Upper lobe of left lung (tissue), 6 donors: ENCODE results near the gene FAT1. TPM values are rescaled to one million over a fixed set of nuclear protein-coding genes. Genes with fewer than 3 reads are reported as not detected.

Experiments used
- ATAC-seq, 2 donors: fragments of 200-7000 bp; cut with Tn5 transposase; one replicate each; pipeline ENCODE4 v1.9.1; 2022; ENCODE audit warnings: mild to moderate bottlenecking in 2 of 2, moderate library complexity in 2 of 2; ENCODE audit not compliant: low FRiP score in 2 of 2
- DNase-seq, 2 donors: peaks; one replicate each; pipeline ENCODE4 v3.0.0-alpha.2; 2019 to 2020
- H3K27ac ChIP-seq, 4 donors: fragments of 200-600 bp; sonication (generic); one replicate each; pipeline ENCODE4 v1.5.1; 2016 to 2019
- H3K27me3 ChIP-seq, 4 donors: fragments of 200-600 bp; sonication (generic); one replicate each; pipeline ENCODE4 v1.5.1; 2017 to 2019
- H3K36me3 ChIP-seq, 4 donors: fragments of 200-600 bp; sonication (generic); one replicate each; pipeline ENCODE4 v1.5.1; 2016 to 2019
- H3K4me1 ChIP-seq, 4 donors: fragments of 200-600 bp; sonication (generic); one replicate each; pipeline ENCODE4 v1.5.1; 2018 to 2019
- H3K4me3 ChIP-seq, 4 donors: fragments of 200-600 bp; sonication (generic); one replicate each; pipeline ENCODE4 v1.5.1; 2017 to 2019; ENCODE audit warnings: mild to moderate bottlenecking in 2 of 4, moderate library complexity in 1 of 4
- H3K9me3 ChIP-seq, 4 donors: fragments of 200-600 bp; sonication (generic); one replicate each; pipeline ENCODE4 v1.5.1; 2018 to 2019
- EP300 ChIP-seq, 4 donors: sonication (generic); formaldehyde crosslinking; IDR thresholded peaks; one replicate each; pipeline ENCODE4 v1.5.1; 2017; ENCODE audit warnings: antibody characterized with exemption in 4 of 4, control low read depth in 2 of 4
- POLR2A ChIP-seq, 4 donors: fragments of 450-650 bp; IDR thresholded peaks; one replicate each; pipeline ENCODE4 v1.5.1; 2016 to 2017; ENCODE audit warnings: antibody characterized with exemption in 4 of 4, mild to moderate bottlenecking in 2 of 4
- POLR2AphosphoS5 ChIP-seq, 2 donors: sonication (generic); formaldehyde crosslinking; IDR thresholded peaks; one replicate each; pipeline ENCODE4 v1.5.1; 2017; ENCODE audit warnings: antibody characterized with exemption in 2 of 2
- WGBS, 2 donors: methylation state at CpG; one replicate each; pipeline ENCODE4 v1.1.5; 2017 to 2018; 5-methylcytosine and 5-hydroxymethylcytosine counted together
- total RNA-seq, 6 donors: library from RNA; depleted of rRNA in 4 of 6; stranded (reverse); fragments of >200 nt in 4 of 6; gene quantifications; one replicate each; pipeline versions ENCODE4 v1.1.0 to v1.2.1, GENCODE V29; 2016 to 2021
- TF ChIP-seq, protein P1 (sequence below), 6 experiments: fragments of 450-650 bp in 4 of 6; fragments of 200-600 bp in 2 of 6; sonication (generic) in 2 of 6; IDR thresholded peaks; one replicate each; pipeline ENCODE4 v1.5.1; 2016 to 2019; ENCODE audit warnings: antibody characterized with exemption in 6 of 6
- donor health status: DM: no; HTN: no; CAD: no; lungs with moderate emphysema.
- donor health status: DM: no; HTN: yes; CAD: no; lungs with severe emphysema.

The FAT1 gene
- total RNA-seq, 6 donors from 2014 or later: 42.8 to 92.2 (median 77.4) TPM

DNA sequence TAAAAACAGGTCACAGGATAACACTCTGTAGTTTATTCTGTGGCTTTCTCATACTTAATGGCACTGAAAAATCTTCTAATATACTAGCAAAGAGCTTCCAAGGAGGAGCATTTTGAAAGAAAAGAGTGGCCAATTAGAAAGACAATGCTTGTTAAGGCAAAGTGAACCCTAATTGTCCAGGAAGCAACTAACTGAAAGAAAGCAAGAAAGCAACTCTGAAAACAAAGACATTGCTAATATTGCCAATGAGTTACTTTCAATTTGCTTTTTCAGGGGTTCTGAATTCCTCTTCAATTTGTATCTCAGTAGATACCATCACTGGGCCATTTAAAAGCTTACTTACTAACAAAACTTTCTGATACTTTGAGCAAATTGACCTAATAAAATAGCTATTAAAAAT lies 89.8 kb downstream of the FAT1 start:
- Histone ChIP-seq H3K36me3 (peaks cover 0 to 54% (median 11%) of the 10 kb centered on the region in 4 donors), H3K4me1 (no peaks in the 10 kb centered on the region), H3K4me3 (no peak overlapping the region), H3K27me3 (no peaks in the 10 kb centered on the region), H3K9me3 (no peaks in the 10 kb centered on the region), H3K27ac (no peak overlapping the region)
- TF ChIP-seq POLR2AphosphoS5 (IDR thresholded peaks at IDR 0.05) (no peak), EP300 (IDR thresholded peaks at IDR 0.05) (no peak), POLR2A (IDR thresholded peaks at IDR 0.05) (no peak)
- TF ChIP-seq, protein P1, sequence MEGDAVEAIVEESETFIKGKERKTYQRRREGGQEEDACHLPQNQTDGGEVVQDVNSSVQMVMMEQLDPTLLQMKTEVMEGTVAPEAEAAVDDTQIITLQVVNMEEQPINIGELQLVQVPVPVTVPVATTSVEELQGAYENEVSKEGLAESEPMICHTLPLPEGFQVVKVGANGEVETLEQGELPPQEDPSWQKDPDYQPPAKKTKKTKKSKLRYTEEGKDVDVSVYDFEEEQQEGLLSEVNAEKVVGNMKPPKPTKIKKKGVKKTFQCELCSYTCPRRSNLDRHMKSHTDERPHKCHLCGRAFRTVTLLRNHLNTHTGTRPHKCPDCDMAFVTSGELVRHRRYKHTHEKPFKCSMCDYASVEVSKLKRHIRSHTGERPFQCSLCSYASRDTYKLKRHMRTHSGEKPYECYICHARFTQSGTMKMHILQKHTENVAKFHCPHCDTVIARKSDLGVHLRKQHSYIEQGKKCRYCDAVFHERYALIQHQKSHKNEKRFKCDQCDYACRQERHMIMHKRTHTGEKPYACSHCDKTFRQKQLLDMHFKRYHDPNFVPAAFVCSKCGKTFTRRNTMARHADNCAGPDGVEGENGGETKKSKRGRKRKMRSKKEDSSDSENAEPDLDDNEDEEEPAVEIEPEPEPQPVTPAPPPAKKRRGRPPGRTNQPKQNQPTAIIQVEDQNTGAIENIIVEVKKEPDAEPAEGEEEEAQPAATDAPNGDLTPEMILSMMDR (IDR thresholded peaks at IDR 0.05): no peak
- ATAC-seq (no peak), DNase-seq (no peak)

DNA sequence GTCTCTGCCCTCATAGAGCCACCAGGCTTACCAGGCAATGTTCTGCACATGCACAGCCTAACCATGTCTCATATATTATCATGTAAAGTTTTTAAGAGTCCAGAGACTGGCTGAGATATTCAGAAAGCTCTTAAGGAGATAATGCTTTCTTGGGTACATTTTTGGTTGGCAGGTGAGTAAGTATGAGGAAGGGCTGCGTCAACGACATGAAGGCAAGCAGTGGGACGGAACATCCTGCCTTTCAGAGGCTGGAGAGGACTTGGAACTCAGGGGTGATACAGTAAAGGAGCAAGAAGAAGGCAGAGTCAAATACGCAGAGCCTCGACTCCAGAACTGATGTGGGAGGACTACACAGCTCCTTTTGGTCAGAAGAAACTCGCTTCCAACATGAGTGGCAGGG lies 93.5 kb downstream of the FAT1 start:
- Histone ChIP-seq H3K27me3 (no peaks in the 10 kb centered on the region), H3K9me3 (no peaks in the 10 kb centered on the region), H3K27ac (no peak overlapping the region), H3K4me1 (no peaks in the 10 kb centered on the region), H3K4me3 (no peak overlapping the region), H3K36me3 (peaks cover 0 to 58% (median 12%) of the 10 kb centered on the region in 4 donors)
- TF ChIP-seq EP300 (IDR thresholded peaks at IDR 0.05): no peak
- TF ChIP-seq, protein P1 (IDR thresholded peaks at IDR 0.05): no peak
- TF ChIP-seq POLR2A (IDR thresholded peaks at IDR 0.05): no peak
- ATAC-seq (no peak), DNase-seq (no peak)
- WGBS, 2 donors: 92 to 93% methylated on average over 6 of the region's 6 CpGs

- WGBS, 2 donors: 83% methylated on average over 21 of the region's 21 CpGs
- ATAC-seq: no peak
- no peak overlapping the region for H3K27ac ChIP-seq
- H3K4me3 ChIP-seq: no peak overlapping the region
- no peak for TF ChIP-seq POLR2A (IDR thresholded peaks at IDR 0.05)
- no peak for TF ChIP-seq EP300 (IDR thresholded peaks at IDR 0.05)
- TF ChIP-seq, protein P1 (IDR thresholded peaks at IDR 0.05): no peak
- no peak for TF ChIP-seq POLR2AphosphoS5 (IDR thresholded peaks at IDR 0.05)
- H3K27me3 ChIP-seq: no peaks in the 10 kb centered on the region
- no peaks in the 10 kb centered on the region for H3K9me3 ChIP-seq
- DNase-seq: no peak
- peaks cover 0 to 54% (median 6%) of the 10 kb centered on the region in 4 donors for H3K36me3 ChIP-seq
- no peaks in the 10 kb centered on the region for H3K4me1 ChIP-seq
Measured at GRCh38 chr4:186628058-186628711, 95.5 kb downstream of the FAT1 start.

GRCh38 chr4:186627226-186627865 lies 96.3 kb downstream of the FAT1 start:
- H3K9me3 ChIP-seq: no peaks in the 10 kb centered on the region
- H3K36me3 ChIP-seq: peaks cover 0 to 46% (median 8%) of the 10 kb centered on the region in 4 donors
- no peaks in the 10 kb centered on the region for H3K4me1 ChIP-seq
- 83 to 85% methylated on average over 10 of the region's 10 CpGs for WGBS, 2 donors
- no peak overlapping the region for H3K27ac ChIP-seq
- H3K27me3 ChIP-seq: no peaks in the 10 kb centered on the region
- ATAC-seq (no peak), DNase-seq (no peak)
- H3K4me3 ChIP-seq: no peak overlapping the region
- TF ChIP-seq, protein P1 (IDR thresholded peaks at IDR 0.05): no peak
- TF ChIP-seq POLR2AphosphoS5 (IDR thresholded peaks at IDR 0.05): no peak
- no peak for TF ChIP-seq POLR2A (IDR thresholded peaks at IDR 0.05)
- TF ChIP-seq EP300 (IDR thresholded peaks at IDR 0.05): no peak

DNA sequence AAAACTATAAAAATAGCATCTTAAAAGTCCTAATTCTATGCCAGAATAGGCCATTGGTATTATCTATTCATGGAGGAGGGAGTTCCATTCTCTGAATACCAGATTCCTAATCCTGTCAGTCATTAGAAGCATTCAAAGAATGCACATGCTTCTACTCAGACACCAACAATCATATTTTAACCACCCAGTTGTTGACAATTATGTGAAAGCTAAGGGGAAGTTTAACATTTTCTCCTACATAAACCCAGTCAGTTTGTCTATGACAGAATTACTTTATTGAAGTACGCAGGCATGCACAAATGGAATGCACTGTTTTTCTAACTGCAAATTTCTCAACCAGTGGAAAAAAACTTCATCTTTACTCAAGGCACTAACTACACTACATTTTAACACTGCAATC lies 98.7 kb downstream of the FAT1 start:
- H3K36me3 ChIP-seq: peaks cover 0 to 44% (median 8%) of the 10 kb centered on the region in 4 donors
- H3K27me3 ChIP-seq: no peaks in the 10 kb centered on the region
- DNase-seq (no peak), ATAC-seq (no peak)
- no peak overlapping the region for H3K4me3 ChIP-seq
- H3K4me1 ChIP-seq: no peaks in the 10 kb centered on the region
- WGBS, 2 donors: 76 to 83% methylated on average over 1 of the region's 1 CpG
- no peak overlapping the region for H3K27ac ChIP-seq
- TF ChIP-seq, protein P1 (IDR thresholded peaks at IDR 0.05): no peak
- TF ChIP-seq POLR2AphosphoS5 (IDR thresholded peaks at IDR 0.05) (no peak), POLR2A (IDR thresholded peaks at IDR 0.05) (no peak), EP300 (IDR thresholded peaks at IDR 0.05) (no peak)
- no peaks in the 10 kb centered on the region for H3K9me3 ChIP-seq
